Measurements from ENCODE around the gene SSH2. TPM values are rescaled to one million over a fixed set of nuclear protein-coding genes. Genes with fewer than 3 reads are reported as not detected.

SSH2 gene
- total and polyA plus RNA-seq, 9 of the 15 experiments (the other 6 are each of a cell fraction or from before 2014, with no cell fraction given): 3.9 to 16.1 (median 10.2) TPM

- WGBS (ENCODE audit: insufficient coverage, low coverage, missing lambda C conversion rate): 90% methylated on average over 3 of the region's 3 CpGs
- no peaks in the 10 kb centered on the region for H3K9me1 ChIP-seq (ENCODE audit: control insufficient read depth, insufficient read depth, low read length)
- no peaks in the 10 kb centered on the region for H3K36me3 ChIP-seq (ENCODE audit: control insufficient read depth, insufficient read depth, low read length)
- FAIRE-seq (no peak), DNase-seq (ENCODE audit: extremely low read depth in 1 of 4, low spot score in 3 of 4) (no peak), ATAC-seq (no peak)
- BruUV-seq (replicated peaks): no TSS peak
- H3K4me3 ChIP-seq: no peak overlapping the region
- peaks cover 22 to 47% of the 10 kb centered on the region in 2 experiments for H3K4me1 ChIP-seq (replicated peaks in 1 of 2; ENCODE audit: control insufficient read depth in 2 of 2, insufficient read depth in 2 of 2, low read length in 2 of 2)
- ChIA-PET CTCF (ENCODE audit: low intra/inter-chr PET ratio) (no interaction called here), POLR2A (no interaction called here)
- H3K4me2 ChIP-seq (ENCODE audit: insufficient read depth, low read length): no peak overlapping the region
- H3K79me2 ChIP-seq (ENCODE audit: control insufficient read depth, insufficient read depth, low read length): no peaks in the 10 kb centered on the region
- H2AFZ ChIP-seq (ENCODE audit: low read depth, low read length): no peak overlapping the region
- no peaks in the 10 kb centered on the region for H4K20me1 ChIP-seq (replicated peaks; ENCODE audit: control insufficient read depth, insufficient read depth, low read length)
- in situ Hi-C loops (cut with MboI): no loop called here
- H3K27me3 ChIP-seq (ENCODE audit: control insufficient read depth in 2 of 2, insufficient read depth in 2 of 2, low read length in 2 of 2): no peaks in the 10 kb centered on the region
- 0 out of 2 replicates have a peak, but pooled peaks cover 5% of the 10 kb centered on the region for H3K9me3 ChIP-seq (replicated peaks; ENCODE audit: control insufficient read depth, insufficient read depth, low read depth, low read length)
- no peak overlapping the region for H3K9ac ChIP-seq (ENCODE audit: insufficient read depth in 1 of 2, low read depth in 2 of 2, low read length in 2 of 2)
- intact Hi-C loops (cut with micrococcal nuclease): no loop called here
- no peak overlapping the region for H3K27ac ChIP-seq (ENCODE audit: extremely low read depth, low read depth, low read length)
- TF ChIP-seq MXD1 (CRISPR knock-in tag; IDR thresholded peaks at IDR 0.05; ENCODE audit: borderline replicate concordance, poor library complexity, severe bottlenecking) (no peak), GMEB1 (CRISPR knock-in tag; IDR thresholded peaks at IDR 0.05) (no peak), ARNT (IDR thresholded peaks at IDR 0.05) (0 out of 4 replicates have a peak, but pooled peaks of 1 of the 2 experiments have one; percentile 29), RERE (CRISPR knock-in tag; IDR thresholded peaks at IDR 0.05; ENCODE audit: borderline replicate concordance) (no peak), NRF1 (conservative IDR thresholded peaks at IDR 0.05 in 1 of 2, IDR thresholded peaks at IDR 0.05 in 1 of 2) (no peak), PCBP2 (IDR thresholded peaks at IDR 0.05; ENCODE audit: low read depth, low read length, poor library complexity, severe bottlenecking) (no peak), RBM25 (IDR thresholded peaks at IDR 0.05; ENCODE audit: low read depth, low read length, severe bottlenecking) (peak; percentile 90), PRPF4 (IDR thresholded peaks at IDR 0.05; ENCODE audit: insufficient read depth, low read depth, low read length, poor library complexity, severe bottlenecking) (no peak), BCOR (IDR thresholded peaks at IDR 0.05) (peak; percentile 48; the same call in 1 of the 2 replicates), E2F4 (CRISPR knock-in tag; IDR thresholded peaks at IDR 0.05; ENCODE audit: low read depth) (no peak)
Measured at GRCh38 chr17:29728490-29728889, 201.5 kb downstream of the SSH2 start.
